H9 (cell line): ENCODE measurements around the gene ROBO3. TPM values are rescaled to one million over a fixed set of nuclear protein-coding genes. Genes with fewer than 3 reads are reported as not detected.

Experiments used
- DNase-seq: peaks from one replicate; pipeline ENCODE4 v3.0.0-alpha.2; 2017
- H2AFZ ChIP-seq: one replicate; pipeline ENCODE4 v1.6.1; 2013; ENCODE audit warnings: mild to moderate bottlenecking, low read length, control low read depth, moderate library complexity
- H2AK5ac ChIP-seq: 2 replicates; pipeline ENCODE4 v1.6.1; 2013; ENCODE audit warnings: low read length, control low read depth, mixed read lengths; ENCODE audit not compliant: insufficient read length
- H2BK120ac ChIP-seq: one replicate; pipeline ENCODE4 v1.6.1; 2013; ENCODE audit warnings: low read depth, mild to moderate bottlenecking, low read length, control low read depth, inconsistent platforms; ENCODE audit not compliant: poor library complexity, severe bottlenecking
- H2BK12ac ChIP-seq: 2 replicates; pipeline ENCODE4 v1.6.1; 2013; ENCODE audit warnings: low read length, control low read depth, mixed read lengths, low read depth; ENCODE audit not compliant: insufficient read length
- H2BK15ac ChIP-seq: 2 replicates; pipeline ENCODE4 v1.6.1; 2013; ENCODE audit warnings: low read depth, low read length, control low read depth
- H2BK20ac ChIP-seq: one replicate; pipeline ENCODE4 v1.6.1; 2013; ENCODE audit warnings: low read depth, mild to moderate bottlenecking, low read length, control low read depth, inconsistent platforms; ENCODE audit not compliant: poor library complexity, severe bottlenecking
- H2BK5ac ChIP-seq: 2 replicates; pipeline ENCODE4 v1.6.1; 2013; ENCODE audit warnings: low read length, control low read depth, mixed read lengths; ENCODE audit not compliant: insufficient read length
- H3K14ac ChIP-seq: 2 replicates; pipeline ENCODE4 v1.6.1; 2013; ENCODE audit warnings: low read length, control low read depth; ENCODE audit not compliant: insufficient read depth
- H3K18ac ChIP-seq: 2 replicates; pipeline ENCODE4 v1.6.1; 2013; ENCODE audit warnings: low read depth, mild to moderate bottlenecking, mixed read lengths, low read length, control low read depth; ENCODE audit not compliant: insufficient read length
- H3K23ac ChIP-seq: 2 replicates; pipeline ENCODE4 v1.6.1; 2013; ENCODE audit warnings: low read length, control low read depth, mixed read lengths, low read depth; ENCODE audit not compliant: insufficient read length
- H3K23me2 ChIP-seq: 2 replicates; pipeline ENCODE4 v1.6.1; 2013; ENCODE audit warnings: low read depth, mild to moderate bottlenecking, mixed read lengths, low read length, control low read depth; ENCODE audit not compliant: insufficient read length, poor library complexity, severe bottlenecking
- H3K27ac ChIP-seq: 2 replicates; pipeline ENCODE4 v1.5.1; 2013; ENCODE audit warnings: low read length, control low read depth, mixed read lengths, low read depth; ENCODE audit not compliant: insufficient read length
- H3K27me3 ChIP-seq: 2 replicates; pipeline ENCODE4 v1.6.1; 2013; ENCODE audit warnings: low read length, control low read depth, inconsistent platforms; ENCODE audit not compliant: insufficient read depth
- H3K4ac ChIP-seq: 2 replicates; pipeline ENCODE4 v1.6.1; 2013; ENCODE audit warnings: low read depth, mild to moderate bottlenecking, control low read depth, inconsistent platforms, low read length, moderate library complexity
- H3K4me1 ChIP-seq: 2 replicates; pipeline ENCODE4 v1.6.1; 2013; ENCODE audit warnings: low read length, control low read depth, inconsistent platforms; ENCODE audit not compliant: insufficient read depth
- H3K4me2 ChIP-seq: 2 replicates; pipeline ENCODE4 v1.6.1; 2013; ENCODE audit warnings: low read length, control low read depth, mixed read lengths; ENCODE audit not compliant: insufficient read length, insufficient read depth
- H3K56ac ChIP-seq: 2 replicates; pipeline ENCODE4 v1.6.1; 2013; ENCODE audit warnings: low read depth, mild to moderate bottlenecking, mixed read lengths, low read length, control low read depth; ENCODE audit not compliant: insufficient read length
- H3K79me1 ChIP-seq: 2 replicates; pipeline ENCODE4 v1.6.1; 2013; ENCODE audit warnings: low read depth, mild to moderate bottlenecking, moderate library complexity, low read length, control low read depth, inconsistent platforms; ENCODE audit not compliant: insufficient read depth, poor library complexity, severe bottlenecking
- H3K79me2 ChIP-seq: 2 replicates; pipeline ENCODE4 v1.6.1; 2013; ENCODE audit warnings: low read length, control low read depth, inconsistent platforms; ENCODE audit not compliant: insufficient read depth
- H3K9ac ChIP-seq: 2 replicates; pipeline ENCODE4 v1.6.1; 2013; ENCODE audit warnings: low read length, control low read depth, mixed read lengths; ENCODE audit not compliant: insufficient read length; ENCODE audit errors: extremely low read depth
- H3K9me3 ChIP-seq: one replicate; pipeline ENCODE4 v1.6.1; 2013; ENCODE audit warnings: low read depth, low read length, inconsistent platforms; ENCODE audit not compliant: control insufficient read depth
- H3T11ph ChIP-seq: one replicate; pipeline ENCODE4 v1.6.1; 2013; ENCODE audit warnings: mild to moderate bottlenecking, low read length, control low read depth, inconsistent platforms
- H4K20me1 ChIP-seq: one replicate; pipeline ENCODE4 v1.6.1; 2013; ENCODE audit not compliant: control insufficient read depth, insufficient read length, insufficient read depth
- H4K5ac ChIP-seq: 2 replicates; pipeline ENCODE4 v1.6.1; 2013; ENCODE audit warnings: low read depth, mild to moderate bottlenecking, mixed read lengths, low read length, control low read depth; ENCODE audit not compliant: insufficient read length
- H4K8ac ChIP-seq: replicated peaks from 2 replicates; pipeline ENCODE4 v1.6.1; 2013; ENCODE audit warnings: low read length, control low read depth, mixed read lengths, low read depth; ENCODE audit not compliant: insufficient read length
- H4K91ac ChIP-seq: 2 replicates; pipeline ENCODE4 v1.6.1; 2013; ENCODE audit warnings: low read depth, mild to moderate bottlenecking, moderate library complexity, mixed read lengths, low read length, control low read depth; ENCODE audit not compliant: insufficient read length
- H3K27ac Mint-ChIP-seq, 3 experiments: 2 replicates in 2 of 3; 3 replicates in 1 of 3; pipeline ENCODE4 v1.8.0; 2020 to 2021; ENCODE audit warnings: mixed read lengths in 3 of 3, mild to moderate bottlenecking in 1 of 3, moderate library complexity in 1 of 3
- H3K27me3 Mint-ChIP-seq: 2 replicates; pipeline ENCODE4 v1.8.0; 2021; ENCODE audit warnings: low read depth, mild to moderate bottlenecking, moderate library complexity, mixed read lengths
- H3K36me3 Mint-ChIP-seq, 3 experiments: 2 replicates in 2 of 3; 3 replicates in 1 of 3; pipeline ENCODE4 v1.8.0; 2020 to 2021; ENCODE audit warnings: low read depth in 3 of 3, mixed read lengths in 3 of 3; ENCODE audit not compliant: insufficient read depth in 1 of 3
- H3K4me1 Mint-ChIP-seq, 2 experiments: 2 replicates each; pipeline ENCODE4 v1.8.0; 2020; ENCODE audit warnings: mixed read lengths in 2 of 2
- H3K4me3 Mint-ChIP-seq, 2 experiments: 2 replicates in 1 of 2; 3 replicates in 1 of 2; pipeline ENCODE4 v1.8.0; 2020 to 2021; ENCODE audit warnings: mild to moderate bottlenecking in 2 of 2, mixed read lengths in 2 of 2, moderate library complexity in 1 of 2
- H3K9me3 Mint-ChIP-seq, 2 experiments: 2 replicates in 1 of 2; 3 replicates in 1 of 2; pipeline ENCODE4 v1.8.0; 2020; ENCODE audit warnings: mild to moderate bottlenecking in 2 of 2, mixed read lengths in 2 of 2, moderate library complexity in 1 of 2
- CTCF ChIP-seq: fragments of 200-600 bp; sonication (generic); conservative IDR thresholded peaks from 3 replicates; pipeline ENCODE4 v1.8.0; 2021; ENCODE audit warnings: antibody characterized with exemption, mild to moderate bottlenecking
- WGBS: extraction: QIAGEN DNeasy Blood & Tissue Kit; methylation state at CpG from one replicate; pipeline ENCODE4 v1.1.7; 2013; ENCODE audit warnings: missing lambda C conversion rate, low lambda C conversion rate, mixed read lengths; ENCODE audit not compliant: insufficient read length; ENCODE audit errors: extremely low coverage; 5-methylcytosine and 5-hydroxymethylcytosine counted together
- total RNA-seq: library from RNA; stranded (reverse); gene quantifications from 2 replicates; pipeline ENCODE4 v1.2.1, GENCODE V29; 2021

ROBO3 gene
- total RNA-seq, 1 experiment from 2014 or later: 12.6 TPM

- no peak overlapping the region for H3K18ac ChIP-seq
- no peak overlapping the region for H2BK15ac ChIP-seq
- H3K79me1 ChIP-seq: no peaks in the 10 kb centered on the region
- no peaks in the 10 kb centered on the region; the same call in 1 of the 2 replicates for H3K27me3 ChIP-seq
- H3K4me1 ChIP-seq: no peaks in the 10 kb centered on the region
- no peak overlapping the region for H3K4ac ChIP-seq
- H3K27me3 Mint-ChIP-seq: peaks cover 17% of the 10 kb centered on the region
- H3K9ac ChIP-seq: no peak overlapping the region
- H2AFZ ChIP-seq: no peak overlapping the region
- H4K91ac ChIP-seq: no peak overlapping the region
- H3K23ac ChIP-seq: no peak overlapping the region
- no peak overlapping the region for H4K8ac ChIP-seq
- no peak overlapping the region for H3K4me3 Mint-ChIP-seq
- H3K14ac ChIP-seq: no peak overlapping the region
- no peak overlapping the region for H3K27ac ChIP-seq
- no peak for TF ChIP-seq CTCF
- no peaks in the 10 kb centered on the region for H3K36me3 Mint-ChIP-seq
- H2BK5ac ChIP-seq: no peak overlapping the region
- H4K20me1 ChIP-seq: no peaks in the 10 kb centered on the region
- H3K4me2 ChIP-seq: no peak overlapping the region
- H4K5ac ChIP-seq: no peak overlapping the region
- no peaks in the 10 kb centered on the region for H3K79me2 ChIP-seq
- H3K27ac Mint-ChIP-seq: no peak overlapping the region
- no CpG with 5 or more reads among the region's 3 CpGs for WGBS
- H3K23me2 ChIP-seq: no peaks in the 10 kb centered on the region
- H2BK12ac ChIP-seq: no peak overlapping the region
- no peak overlapping the region for H3T11ph ChIP-seq
- H3K9me3 Mint-ChIP-seq: no peaks in the 10 kb centered on the region
- H2BK20ac ChIP-seq: no peak overlapping the region
- no peaks in the 10 kb centered on the region for H3K9me3 ChIP-seq
- no peak overlapping the region for H3K56ac ChIP-seq
- no peak overlapping the region for H2AK5ac ChIP-seq
- DNase-seq: no peak
- no peak overlapping the region for H2BK120ac ChIP-seq
- H3K4me1 Mint-ChIP-seq: no peaks in the 10 kb centered on the region
Observed at GRCh38 chr11:124930799-124931198, 65.6 kb downstream of the ROBO3 start.

Other genes starting within 250 kb of the ROBO3 start
- 23.9 and 25.8 TPM in 2 replicates for gene TBRG1, start 242.6 kb upstream of the ROBO3 start, total RNA-seq
- gene SIAE, start 191.7 kb upstream of the ROBO3 start, total RNA-seq: 4.7 and 5.6 TPM in 2 replicates
- gene SPA17, start 191.5 kb upstream of the ROBO3 start, total RNA-seq: 6.9 and 7.2 TPM in 2 replicates
- gene NRGN, start 125.5 kb upstream of the ROBO3 start, total RNA-seq: 6.4 and 7.0 TPM in 2 replicates
- gene VSIG2, start 113.2 kb upstream of the ROBO3 start, total RNA-seq: not detected in 2 replicates
- gene ESAM, start 103.1 kb upstream of the ROBO3 start, total RNA-seq: 0.33 and 0.92 TPM in 2 replicates
- gene MSANTD2, start 65.0 kb upstream of the ROBO3 start, total RNA-seq: 14.5 and 18.1 TPM in 2 replicates
- gene ROBO4, start 32.4 kb downstream of the ROBO3 start, total RNA-seq: not detected in 2 replicates
- not detected in 2 replicates for gene HEPN1, start 53.8 kb downstream of the ROBO3 start, total RNA-seq
- gene HEPACAM, start 70.6 kb downstream of the ROBO3 start, total RNA-seq: not detected in 2 replicates
- gene CCDC15, start 88.8 kb downstream of the ROBO3 start, total RNA-seq: 2.3 and 2.8 TPM in 2 replicates
- 0.61 and 1.2 TPM in 2 replicates for gene SLC37A2, start 197.9 kb downstream of the ROBO3 start, total RNA-seq
- 14.3 and 15.2 TPM in 2 replicates for gene TMEM218, start 246.2 kb downstream of the ROBO3 start, total RNA-seq